Astrocyte of the spinal cord (primary cell): ENCODE measurements around the gene BAHCC1.

Experiments used
- DNase-seq: peaks from one replicate; pipeline ENCODE4 v3.0.0; 2011; ENCODE audit warnings: low read depth, low spot score
- H3K4me3 ChIP-seq: 2 replicates; pipeline ENCODE4 v1.5.1; 2011; ENCODE audit warnings: low read depth, mild to moderate bottlenecking, low read length, moderate library complexity
- CTCF ChIP-seq: IDR thresholded peaks from 2 replicates; pipeline ENCODE4 v1.5.1; 2012; ENCODE audit warnings: low read depth, mild to moderate bottlenecking, low read length, inconsistent platforms
- in situ Hi-C: cut with HindIII; loops from 2 replicates; pipeline ENCODE4 v1.10.0; 2017; ENCODE audit warnings: low sequenced_read_pairs

Gene BAHCC1

GRCh38 chr17:81499601-81499970 is 104.3 kb downstream of the BAHCC1 start:
- DNase-seq, result no peak
- in situ Hi-C loops, result no loop called here
- no peak for TF ChIP-seq CTCF
- no peak overlapping the region for H3K4me3 ChIP-seq

GRCh38 chr17:81500047-81500446 is 104.8 kb downstream of the BAHCC1 start:
- TF ChIP-seq CTCF, result no peak
- in situ Hi-C loops, result no loop called here
- H3K4me3 ChIP-seq, result no peak overlapping the region
- no peak for DNase-seq

- in situ Hi-C loops, result no loop called here
- no peak for DNase-seq
- no peak for TF ChIP-seq CTCF
- H3K4me3 ChIP-seq, result no peak overlapping the region
Measured at GRCh38 chr17:81502471-81503017, 107.3 kb downstream of the BAHCC1 start.

GRCh38 chr17:81503619-81504018 is 108.4 kb downstream of the BAHCC1 start:
- in situ Hi-C loops, result no loop called here
- no peak for TF ChIP-seq CTCF
- DNase-seq, result no peak
- H3K4me3 ChIP-seq, result no peak overlapping the region

- DNase-seq, result peak; percentile 49
- H3K4me3 ChIP-seq, result peak overlapping the region; percentile 88
- no peak for TF ChIP-seq CTCF
- in situ Hi-C loops, result no loop called here
Measured at GRCh38 chr17:81508639-81509206, 113.5 kb downstream of the BAHCC1 start.

- no peak for DNase-seq
- peak overlapping the region; percentile 88 for H3K4me3 ChIP-seq
- in situ Hi-C loops, result no loop called here
- TF ChIP-seq CTCF, result no peak
Measured at GRCh38 chr17:81509207-81509971, 114.1 kb downstream of the BAHCC1 start.
